GM19372 (cell line): ENCODE measurements around the gene TIAM2.

ENCODE experiments used
- ATAC-seq: cut with Tn5 transposase; IDR thresholded peaks from one replicate; pipeline ENCODE4 v1.9.1; 2021; ENCODE audit warnings: mild to moderate bottlenecking, low read depth, moderate library complexity; ENCODE audit not compliant: unreplicated experiment

TIAM2 gene

GRCh38 chr6:155270561-155271091 is 275.5 kb downstream of the TIAM2 start:
- no peak for ATAC-seq

DNA sequence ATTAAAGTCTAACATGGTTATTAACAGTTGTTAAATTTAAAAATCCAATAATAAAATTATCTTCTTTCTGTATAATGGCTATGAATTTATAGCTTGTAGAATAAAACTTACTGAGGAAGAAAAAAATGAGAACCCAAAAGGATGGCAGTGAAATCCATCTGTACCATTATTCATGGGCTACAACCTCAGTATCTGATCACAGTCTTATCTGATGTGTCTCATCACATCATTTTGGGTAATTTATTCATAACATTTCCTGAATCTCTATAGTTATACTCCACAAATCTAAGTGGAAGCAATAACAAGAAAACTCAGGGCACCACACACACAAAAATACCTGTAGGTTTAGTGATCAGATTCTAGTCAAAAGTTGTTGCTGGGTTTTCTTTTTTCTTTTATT is 276.0 kb downstream of the TIAM2 start:
- no peak for ATAC-seq

DNA sequence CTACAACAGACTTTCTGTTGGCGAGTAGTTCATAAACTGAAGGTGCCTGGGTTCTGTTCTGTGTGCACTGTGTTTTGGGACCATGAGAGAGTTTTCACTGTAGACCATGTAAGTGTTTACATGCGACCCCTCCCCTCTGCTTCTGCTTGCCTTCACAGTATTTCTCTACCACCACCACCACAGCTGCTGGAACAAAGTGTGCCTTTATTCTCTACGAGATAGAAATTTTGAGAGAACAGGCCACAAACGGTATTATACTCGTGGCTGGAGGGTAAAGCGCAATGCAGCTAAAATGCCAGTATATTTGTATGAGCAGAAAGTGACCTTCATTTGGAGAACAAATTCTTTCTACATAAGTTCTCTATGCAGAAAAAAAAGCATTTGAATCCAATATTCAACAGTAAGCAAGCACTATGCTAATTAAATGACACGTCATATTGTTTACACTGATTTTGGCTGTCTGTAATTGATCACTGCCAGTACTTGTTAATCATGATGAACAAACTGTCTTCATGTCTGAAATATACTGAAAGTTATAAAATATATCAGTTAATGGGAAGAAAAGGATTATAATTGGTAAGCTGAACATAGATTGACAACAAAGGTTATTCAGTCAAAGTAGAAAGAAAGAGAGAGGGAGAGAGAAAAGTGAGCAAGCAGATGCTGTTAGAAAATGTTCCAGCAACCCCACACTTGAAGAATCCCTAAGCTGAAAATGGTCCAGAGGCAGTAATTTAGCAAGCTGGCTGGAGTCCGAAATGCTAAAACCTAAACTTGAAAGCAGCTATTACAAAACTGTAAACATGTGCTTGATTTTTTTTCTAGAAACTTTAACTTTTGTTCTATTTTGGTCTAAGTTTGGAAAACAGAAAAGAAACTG is 277.5 kb downstream of the TIAM2 start:
- no peak for ATAC-seq

DNA sequence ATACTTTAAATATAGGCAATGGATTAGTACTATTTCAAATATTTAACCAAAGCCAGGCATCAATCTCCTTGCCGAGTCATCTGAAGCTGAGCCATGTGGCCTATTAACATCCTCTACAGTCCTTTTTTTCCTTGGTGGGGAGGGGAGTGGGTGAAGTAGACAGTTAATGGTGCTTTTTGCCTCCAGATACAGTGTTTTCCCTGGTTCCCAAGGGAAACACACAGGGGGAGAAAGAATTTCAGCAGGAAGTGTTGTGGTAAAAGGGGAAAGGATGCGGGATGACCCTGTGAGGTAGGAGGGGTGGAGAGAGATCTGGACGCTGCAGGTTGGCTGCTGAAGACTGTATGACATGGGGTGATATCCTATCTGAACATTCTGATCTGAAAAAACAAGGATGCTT is 278.3 kb downstream of the TIAM2 start:
- no peak for ATAC-seq

DNA sequence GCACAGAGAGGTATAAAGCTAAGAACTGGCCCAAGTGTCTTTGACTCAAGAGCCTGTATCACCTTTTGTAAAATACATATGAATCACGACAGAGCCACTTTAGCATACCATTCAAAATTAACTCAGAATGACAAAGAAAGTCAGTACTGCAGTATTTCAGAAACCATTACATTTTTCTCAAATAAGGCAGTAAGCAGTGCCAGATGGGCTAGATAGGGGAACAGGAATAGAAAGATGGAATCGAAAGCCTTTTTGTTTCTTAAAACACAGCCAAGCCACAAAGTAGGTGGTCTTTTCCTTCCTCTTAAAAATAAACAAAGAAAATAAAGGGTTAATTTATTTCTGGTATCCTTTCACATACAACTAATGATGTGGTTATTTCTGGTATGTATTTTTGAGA is 279.0 kb downstream of the TIAM2 start:
- no peak for ATAC-seq

GRCh38 chr6:155274533-155274932 is 279.4 kb downstream of the TIAM2 start:
- ATAC-seq = no peak

- no peak for ATAC-seq
Measured at GRCh38 chr6:155275808-155276480, 280.8 kb downstream of the TIAM2 start.

GRCh38 chr6:155276638-155277037 is 281.5 kb downstream of the TIAM2 start:
- ATAC-seq = no peak

- no peak for ATAC-seq
Measured at GRCh38 chr6:155278319-155279049, 283.4 kb downstream of the TIAM2 start.

DNA sequence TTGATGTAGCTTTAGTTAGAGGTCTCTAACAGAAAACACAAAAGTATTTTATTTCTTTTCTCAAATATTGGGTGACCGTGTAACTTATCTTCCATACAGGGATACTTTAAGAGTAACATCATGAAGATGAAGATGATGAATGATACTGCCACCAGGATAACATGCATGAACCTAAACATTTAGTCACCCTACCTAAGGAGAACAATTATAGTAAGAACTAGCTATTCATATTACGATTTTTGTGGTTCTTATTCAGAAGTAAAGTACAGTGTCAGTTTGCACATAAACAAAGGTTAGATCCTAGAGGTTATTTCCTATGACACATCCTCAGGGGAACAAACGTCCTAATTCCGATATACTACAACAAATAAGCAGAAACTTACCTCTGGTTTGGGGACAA is 289.7 kb downstream of the TIAM2 start:
- no peak for ATAC-seq

- no peak for ATAC-seq
Measured at GRCh38 chr6:155287762-155288161, 292.6 kb downstream of the TIAM2 start.

DNA sequence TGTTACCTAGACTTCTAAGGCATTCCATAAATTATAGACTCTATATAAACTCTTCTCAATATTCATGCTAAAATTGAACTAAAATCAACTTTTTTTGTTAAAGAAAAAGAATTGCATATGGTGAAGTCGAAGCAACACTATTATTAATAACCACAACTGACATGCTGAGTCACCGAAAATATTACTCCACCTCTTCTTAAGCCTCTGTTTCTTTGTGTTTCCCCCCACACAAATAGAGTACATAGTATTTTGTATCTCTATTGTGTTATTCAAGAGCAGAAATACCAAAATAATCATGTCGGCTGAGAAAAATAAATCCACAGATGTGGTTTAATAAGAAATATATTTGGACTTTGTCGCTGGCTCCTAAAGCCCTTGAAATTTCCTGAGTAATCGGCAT is 295.4 kb downstream of the TIAM2 start:
- no peak for ATAC-seq

DNA sequence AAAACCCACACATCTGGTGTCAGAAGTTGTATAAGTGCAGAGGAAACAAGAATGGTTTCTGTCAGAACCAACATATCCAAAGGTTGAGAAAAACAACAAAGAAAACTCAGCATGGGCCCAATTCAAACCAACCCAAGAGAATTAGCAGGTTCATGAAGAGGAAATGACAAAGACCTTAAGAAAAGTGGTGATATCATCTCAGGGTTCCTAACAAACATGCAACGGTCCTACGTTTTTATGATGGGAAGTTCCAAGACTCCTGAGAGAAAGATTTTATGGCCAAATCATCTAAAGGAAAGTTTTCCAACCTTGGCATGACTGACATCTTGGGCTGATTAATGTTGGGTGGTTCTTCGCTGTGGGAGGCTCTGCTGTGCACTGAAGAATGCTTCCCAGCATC is 296.2 kb downstream of the TIAM2 start:
- no peak for ATAC-seq

- ATAC-seq = no peak
Measured at GRCh38 chr6:155292711-155293110, 297.6 kb downstream of the TIAM2 start.

DNA sequence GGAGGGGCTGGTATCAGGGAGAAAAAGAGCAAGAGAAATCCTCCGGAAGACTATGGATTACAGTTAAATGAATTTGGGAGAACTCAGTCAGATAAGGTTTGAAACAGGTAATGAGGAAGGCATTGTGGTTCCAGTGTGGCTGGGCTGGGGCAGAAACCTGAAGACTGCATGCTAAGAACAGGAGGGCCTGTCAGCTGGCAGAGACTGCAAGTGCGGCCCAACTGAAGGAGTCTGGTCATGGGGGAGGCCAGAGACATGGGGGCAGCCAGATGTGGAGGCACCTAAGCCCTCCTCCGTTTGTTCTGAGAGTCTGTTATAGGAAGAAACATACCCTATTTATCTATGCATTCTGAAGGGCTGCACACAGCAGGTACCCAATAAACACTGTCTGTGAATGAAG is 302.6 kb downstream of the TIAM2 start:
- ATAC-seq = no peak

DNA sequence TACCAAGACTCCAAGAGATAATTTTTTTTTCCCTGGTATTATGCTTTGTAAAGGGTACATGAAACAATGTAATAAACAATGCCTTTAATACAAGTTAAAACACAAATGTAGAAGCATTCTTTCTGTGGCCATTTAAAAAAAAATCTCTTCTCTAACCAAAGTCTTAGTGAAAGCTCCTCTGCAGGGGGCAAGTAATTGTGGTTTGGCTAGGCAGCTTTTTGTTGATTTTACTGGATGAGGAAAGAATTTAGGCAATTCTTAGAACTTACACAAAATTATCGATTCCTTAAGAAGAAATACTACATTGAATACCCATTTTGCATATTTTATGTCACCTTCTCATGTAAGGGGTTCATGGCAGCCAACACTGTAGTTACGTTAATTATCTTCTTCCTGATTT is 306.8 kb downstream of the TIAM2 start:
- ATAC-seq = no peak

- no peak for ATAC-seq
Measured at GRCh38 chr6:155303361-155303870, 308.3 kb downstream of the TIAM2 start.

DNA sequence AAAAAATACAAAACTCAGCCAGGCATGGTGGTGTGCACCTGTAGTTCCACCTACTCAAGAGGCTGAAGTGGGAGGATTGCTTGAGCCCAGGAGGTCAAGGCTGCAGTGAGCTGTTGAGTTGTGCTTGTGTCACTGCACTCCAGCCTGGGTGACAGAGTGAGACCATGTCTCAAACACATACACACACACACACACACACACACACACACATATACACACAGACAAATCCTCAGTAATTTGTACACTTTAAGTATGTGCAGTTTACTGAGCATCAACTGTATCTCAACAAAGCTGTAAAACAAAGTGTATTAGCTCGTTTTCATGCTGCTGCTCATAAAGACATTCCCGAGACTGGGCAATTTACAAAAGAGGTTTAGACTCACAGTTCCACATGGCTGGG is 311.8 kb downstream of the TIAM2 start:
- ATAC-seq = no peak
